ENCODE results near the gene STK39. TPM values are rescaled to one million over a fixed set of nuclear protein-coding genes. Genes with fewer than 3 reads are reported as not detected.
A peak's percentile ranks its signal among the peaks of the same experiment; 100 is the strongest.

Gene STK39
- total and polyA plus RNA-seq, 9 of the 15 experiments (the other 6 are each of a cell fraction or from before 2014, with no cell fraction given), result 0.19 to 0.76 (median 0.51) TPM

DNA sequence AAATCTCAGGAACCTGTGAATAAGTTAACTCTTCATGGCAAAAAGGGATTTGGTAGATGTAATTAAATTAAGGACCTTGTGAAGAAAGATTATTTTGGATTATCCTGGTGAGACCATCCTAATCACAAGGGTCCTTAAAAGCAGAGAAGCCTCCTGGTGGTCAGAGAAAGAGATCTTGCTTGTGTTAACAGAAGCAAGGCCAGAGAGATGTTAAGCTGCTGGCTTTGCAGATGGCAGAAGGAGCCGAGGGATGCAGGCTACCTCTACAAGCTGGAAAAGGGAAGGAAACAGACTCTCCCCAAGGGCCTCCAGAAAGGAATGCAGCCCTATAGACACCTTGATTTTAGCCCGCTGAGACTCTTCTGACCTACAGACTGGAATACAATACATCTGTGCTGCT lies 197.0 kb downstream of the STK39 start:
- no peak overlapping the region for H2AFZ ChIP-seq (ENCODE audit: low read depth, low read length)
- ChIA-PET POLR2A (no interaction called here), CTCF (ENCODE audit: low intra/inter-chr PET ratio) (no interaction called here)
- H3K4me2 ChIP-seq (ENCODE audit: insufficient read depth, low read length), result no peak overlapping the region
- H3K36me3 ChIP-seq (ENCODE audit: control insufficient read depth, insufficient read depth, low read length), result no peaks in the 10 kb centered on the region
- no TSS peak for BruUV-seq (replicated peaks)
- no peak overlapping the region for H3K4me3 ChIP-seq
- H4K20me1 ChIP-seq (replicated peaks; ENCODE audit: control insufficient read depth, insufficient read depth, low read length), result no peaks in the 10 kb centered on the region
- H3K4me1 ChIP-seq (replicated peaks in 1 of 2; ENCODE audit: control insufficient read depth in 2 of 2, insufficient read depth in 2 of 2, low read length in 2 of 2), result no peaks in the 10 kb centered on the region
- peaks cover 7 to 8% of the 10 kb centered on the region in 2 experiments; a peak in 4 of 5 replicates for H3K27me3 ChIP-seq (ENCODE audit: control insufficient read depth in 2 of 2, insufficient read depth in 2 of 2, low read length in 2 of 2)
- FAIRE-seq (no peak), DNase-seq (ENCODE audit: extremely low read depth in 1 of 4, low spot score in 3 of 4) (peak in 1 of 4 experiments; percentile 5), ATAC-seq (peak; percentile 52; the same call in 2 of the 3 replicates)
- 0% methylated on average over 2 of the region's 2 CpGs for WGBS (ENCODE audit: insufficient coverage, low coverage, missing lambda C conversion rate)
- TF ChIP-seq ARNT (IDR thresholded peaks at IDR 0.05) (no peak), RAD21 (CRISPR knock-in tag; conservative IDR thresholded peaks at IDR 0.05 in 1 of 2, IDR thresholded peaks at IDR 0.05 in 1 of 2) (0 out of 4 replicates have a peak, but pooled peaks of 1 of the 2 experiments have one; percentile 7)
- no peak overlapping the region for H3K9ac ChIP-seq (ENCODE audit: insufficient read depth in 1 of 2, low read depth in 2 of 2, low read length in 2 of 2)
- no peak overlapping the region for H3K27ac ChIP-seq (ENCODE audit: extremely low read depth, low read depth, low read length)
- intact Hi-C loops (cut with micrococcal nuclease), result no loop called here
- H3K79me2 ChIP-seq (ENCODE audit: control insufficient read depth, insufficient read depth, low read length), result no peaks in the 10 kb centered on the region
- in situ Hi-C loops (cut with MboI), result no loop called here
- H3K9me3 ChIP-seq (replicated peaks; ENCODE audit: control insufficient read depth, insufficient read depth, low read depth, low read length), result no peaks in the 10 kb centered on the region
- no peaks in the 10 kb centered on the region for H3K9me1 ChIP-seq (ENCODE audit: control insufficient read depth, insufficient read depth, low read length)

GRCh38 chr2:168049609-168050008 lies 197.8 kb downstream of the STK39 start:
- H3K27ac ChIP-seq (ENCODE audit: extremely low read depth, low read depth, low read length), result no peak overlapping the region
- no peak overlapping the region for H3K4me2 ChIP-seq (ENCODE audit: insufficient read depth, low read length)
- peaks cover 7 to 8% of the 10 kb centered on the region in 2 experiments; a peak in 4 of 5 replicates for H3K27me3 ChIP-seq (ENCODE audit: control insufficient read depth in 2 of 2, insufficient read depth in 2 of 2, low read length in 2 of 2)
- WGBS (ENCODE audit: insufficient coverage, low coverage, missing lambda C conversion rate), result 3% methylated on average over 2 of the region's 2 CpGs
- H3K36me3 ChIP-seq (ENCODE audit: control insufficient read depth, insufficient read depth, low read length), result no peaks in the 10 kb centered on the region
- no peaks in the 10 kb centered on the region for H4K20me1 ChIP-seq (replicated peaks; ENCODE audit: control insufficient read depth, insufficient read depth, low read length)
- H3K4me1 ChIP-seq (replicated peaks in 1 of 2; ENCODE audit: control insufficient read depth in 2 of 2, insufficient read depth in 2 of 2, low read length in 2 of 2), result no peaks in the 10 kb centered on the region
- CTCF ChIA-PET (ENCODE audit: low intra/inter-chr PET ratio), result no interaction called here
- no peaks in the 10 kb centered on the region for H3K9me1 ChIP-seq (ENCODE audit: control insufficient read depth, insufficient read depth, low read length)
- no peaks in the 10 kb centered on the region for H3K9me3 ChIP-seq (replicated peaks; ENCODE audit: control insufficient read depth, insufficient read depth, low read depth, low read length)
- H3K9ac ChIP-seq (ENCODE audit: insufficient read depth in 1 of 2, low read depth in 2 of 2, low read length in 2 of 2), result no peak overlapping the region
- no peak for FAIRE-seq
- no peak for DNase-seq (ENCODE audit: extremely low read depth in 1 of 4, low spot score in 3 of 4)
- BruUV-seq (replicated peaks), result no TSS peak
- intact Hi-C loops (cut with micrococcal nuclease) (no loop called here), in situ Hi-C loops (cut with MboI) (no loop called here)
- no peak overlapping the region for H3K4me3 ChIP-seq
- POLR2A ChIA-PET, result no interaction called here
- H2AFZ ChIP-seq (ENCODE audit: low read depth, low read length), result no peak overlapping the region
- no peaks in the 10 kb centered on the region for H3K79me2 ChIP-seq (ENCODE audit: control insufficient read depth, insufficient read depth, low read length)
- ATAC-seq, result no peak
- TF ChIP-seq, protein P1, sequence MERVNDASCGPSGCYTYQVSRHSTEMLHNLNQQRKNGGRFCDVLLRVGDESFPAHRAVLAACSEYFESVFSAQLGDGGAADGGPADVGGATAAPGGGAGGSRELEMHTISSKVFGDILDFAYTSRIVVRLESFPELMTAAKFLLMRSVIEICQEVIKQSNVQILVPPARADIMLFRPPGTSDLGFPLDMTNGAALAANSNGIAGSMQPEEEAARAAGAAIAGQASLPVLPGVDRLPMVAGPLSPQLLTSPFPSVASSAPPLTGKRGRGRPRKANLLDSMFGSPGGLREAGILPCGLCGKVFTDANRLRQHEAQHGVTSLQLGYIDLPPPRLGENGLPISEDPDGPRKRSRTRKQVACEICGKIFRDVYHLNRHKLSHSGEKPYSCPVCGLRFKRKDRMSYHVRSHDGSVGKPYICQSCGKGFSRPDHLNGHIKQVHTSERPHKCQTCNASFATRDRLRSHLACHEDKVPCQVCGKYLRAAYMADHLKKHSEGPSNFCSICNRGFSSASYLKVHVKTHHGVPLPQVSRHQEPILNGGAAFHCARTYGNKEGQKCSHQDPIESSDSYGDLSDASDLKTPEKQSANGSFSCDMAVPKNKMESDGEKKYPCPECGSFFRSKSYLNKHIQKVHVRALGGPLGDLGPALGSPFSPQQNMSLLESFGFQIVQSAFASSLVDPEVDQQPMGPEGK (CRISPR knock-in tag; IDR thresholded peaks at IDR 0.05; ENCODE audit: borderline replicate concordance), result no peak
- TF ChIP-seq SNIP1 (IDR thresholded peaks at IDR 0.05; ENCODE audit: low read depth) (no peak), ZNF639 (CRISPR knock-in tag; conservative IDR thresholded peaks at IDR 0.05 in 1 of 2, IDR thresholded peaks at IDR 0.05 in 1 of 2) (no peak), FOXK1 (CRISPR knock-in tag; IDR thresholded peaks at IDR 0.05; ENCODE audit: borderline replicate concordance) (no peak), SMC3 (conservative IDR thresholded peaks at IDR 0.05; ENCODE audit: insufficient read depth, low read depth, low read length) (no peak), CTCF (IDR thresholded peaks at IDR 0.05 in 2 of 3, conservative IDR thresholded peaks at IDR 0.05 in 1 of 3; ENCODE audit: insufficient read depth in 2 of 3, low read depth in 1 of 3, low read length in 3 of 3) (no peak), HSF4 (CRISPR knock-in tag; IDR thresholded peaks at IDR 0.05; ENCODE audit: borderline replicate concordance) (no peak)

Measured in K562 (cell line).